ENCODE data around the gene NUTM1. TPM values are rescaled to one million over a fixed set of nuclear protein-coding genes. Genes with fewer than 3 reads are reported as not detected.
"Not testable (repeated sequence)": the region's sequence is repeated elsewhere in the genome, so short reads cannot be mapped to it uniquely, and the experiment has no call there.

NUTM1 gene
- total RNA-seq, 2 experiments from 2014 or later: not detected

DNA sequence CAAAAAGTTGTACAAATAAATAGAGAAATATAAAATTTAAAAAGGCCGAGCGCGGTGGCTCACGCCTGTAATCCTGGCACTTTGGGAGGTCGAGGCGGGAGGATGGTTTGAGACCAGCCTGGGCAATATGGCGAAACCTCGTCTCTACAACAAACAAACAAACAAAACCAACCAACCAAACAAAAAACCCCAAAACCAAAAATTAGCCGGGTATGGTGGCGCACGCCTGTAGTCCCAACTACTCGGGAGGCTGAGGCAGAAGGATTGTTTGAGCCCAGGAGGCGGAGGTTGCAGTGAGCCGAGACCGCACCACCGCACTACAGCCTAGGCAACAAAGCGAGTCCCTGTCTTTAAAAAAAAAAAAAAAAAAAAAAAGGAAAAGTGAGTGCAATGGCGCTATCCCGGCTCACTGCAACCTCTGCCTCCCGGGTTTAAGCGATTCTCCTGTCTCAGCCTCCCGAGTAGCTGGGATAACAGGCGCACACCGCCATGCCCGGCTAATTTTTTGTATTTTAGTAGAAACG is 840 bp upstream of the NUTM1 start:
- not testable (repeated sequence) for H3K4me3 Mint-ChIP-seq; ATAC-seq (ENCODE audit: low read depth); H3K9me3 Mint-ChIP-seq; H3K27me3 Mint-ChIP-seq
- peak; percentile 51 for DNase-seq
- peaks cover 21% of the 10 kb centered on the region for H3K36me3 Mint-ChIP-seq
- POLR2A ChIA-PET: interaction anchor here (0.5 to 1.9 kb wide), 7 partner anchors 13 to 243 kb away, joined by 3 to 33 read pairs (median 6); partner anchors contain the start of genes KATNBL1 and LPCAT4
- peak overlapping the region; percentile 87 for H3K27ac Mint-ChIP-seq
- peaks cover 14% of the 10 kb centered on the region for H3K4me1 Mint-ChIP-seq

DNA sequence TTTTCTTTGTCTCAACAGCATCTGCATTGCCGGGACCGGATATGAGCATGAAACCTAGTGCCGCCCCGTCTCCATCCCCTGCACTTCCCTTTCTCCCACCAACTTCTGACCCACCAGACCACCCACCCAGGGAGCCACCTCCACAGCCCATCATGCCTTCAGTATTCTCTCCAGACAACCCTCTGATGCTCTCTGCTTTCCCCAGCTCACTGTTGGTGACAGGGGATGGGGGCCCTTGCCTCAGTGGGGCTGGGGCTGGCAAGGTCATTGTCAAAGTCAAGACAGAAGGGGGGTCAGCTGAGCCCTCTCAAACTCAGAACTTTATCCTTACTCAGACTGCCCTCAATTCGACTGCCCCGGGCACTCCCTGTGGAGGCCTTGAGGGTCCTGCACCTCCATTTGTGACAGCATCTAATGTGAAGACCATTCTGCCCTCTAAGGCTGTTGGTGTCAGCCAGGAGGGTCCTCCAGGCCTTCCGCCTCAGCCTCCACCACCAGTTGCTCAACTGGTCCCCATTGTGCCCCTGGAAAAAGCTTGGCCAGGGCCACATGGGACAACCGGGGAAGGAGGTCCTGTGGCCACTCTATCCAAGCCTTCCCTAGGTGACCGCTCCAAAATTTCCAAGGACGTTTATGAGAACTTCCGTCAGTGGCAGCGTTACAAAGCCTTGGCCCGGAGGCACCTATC is 5.0 kb downstream of the NUTM1 start:
- Mint-ChIP-seq H3K4me3 (no peak overlapping the region), H3K27me3 (no peaks in the 10 kb centered on the region), H3K36me3 (peaks cover 4% of the 10 kb centered on the region), H3K27ac (peak overlapping the region; percentile 4), H3K9me3 (no peaks in the 10 kb centered on the region), H3K4me1 (peaks cover 2% of the 10 kb centered on the region)
- DNase-seq: no peak
- ATAC-seq (ENCODE audit: low read depth): no peak
- POLR2A ChIA-PET: no interaction called here

DNA sequence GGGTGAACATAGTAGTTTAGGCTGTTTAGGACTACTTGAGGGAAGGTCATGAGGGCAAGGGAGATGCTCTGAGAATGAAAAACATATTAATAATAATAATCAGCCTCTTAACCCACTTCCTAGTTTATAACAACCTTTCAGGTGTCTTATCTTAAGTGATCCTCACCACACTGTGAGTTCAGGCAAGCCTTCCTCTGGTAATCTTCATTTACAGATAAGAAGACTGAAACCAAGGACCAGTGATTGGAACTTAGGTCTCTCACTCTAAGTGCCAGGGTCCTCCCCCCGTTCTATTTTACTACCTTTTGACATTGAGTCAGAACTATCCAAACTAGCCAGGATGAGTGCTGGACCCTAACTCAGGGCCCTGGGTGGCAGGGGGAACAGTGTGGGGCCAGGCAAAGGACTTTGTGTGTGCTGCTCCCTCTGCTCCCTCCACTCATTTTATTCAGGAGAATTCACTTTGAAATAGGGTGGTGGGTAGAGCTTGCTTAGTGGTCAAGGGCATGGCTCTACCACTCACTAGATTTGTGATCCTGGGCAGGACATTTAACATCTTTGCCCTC is 5.7 kb downstream of the NUTM1 start:
- POLR2A ChIA-PET: no interaction called here
- no peaks in the 10 kb centered on the region for H3K9me3 Mint-ChIP-seq
- H3K4me3 Mint-ChIP-seq: no peak overlapping the region
- no peaks in the 10 kb centered on the region for H3K27me3 Mint-ChIP-seq
- ATAC-seq (ENCODE audit: low read depth) (no peak), DNase-seq (no peak)
- no peak overlapping the region for H3K27ac Mint-ChIP-seq
- peaks cover 2% of the 10 kb centered on the region for H3K4me1 Mint-ChIP-seq
- peaks cover 4% of the 10 kb centered on the region for H3K36me3 Mint-ChIP-seq

DNA sequence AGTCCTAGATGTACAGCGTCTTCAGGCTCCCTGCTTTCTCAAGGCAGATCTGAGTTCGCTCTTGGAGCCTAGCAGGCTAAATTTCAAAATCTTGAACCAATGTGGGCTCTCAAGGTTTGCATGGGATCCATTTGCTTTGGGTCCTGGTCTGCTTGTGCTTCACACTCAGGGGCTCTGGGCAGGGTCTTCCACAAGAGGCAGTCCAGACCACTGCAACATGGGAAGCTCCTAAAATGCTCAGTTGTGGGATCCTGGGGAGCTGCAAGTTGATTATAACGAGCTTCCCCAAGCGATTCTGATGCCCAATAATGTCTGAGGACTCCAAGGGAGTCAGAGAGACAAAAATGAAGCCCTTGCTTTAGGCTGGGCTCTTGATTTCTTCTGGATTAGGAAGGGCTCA is 6.7 kb downstream of the NUTM1 start:
- no peak for DNase-seq
- POLR2A ChIA-PET: no interaction called here
- no peak for ATAC-seq (ENCODE audit: low read depth)
- Mint-ChIP-seq H3K27ac (no peak overlapping the region), H3K4me1 (peaks cover 2% of the 10 kb centered on the region), H3K9me3 (no peaks in the 10 kb centered on the region), H3K4me3 (no peak overlapping the region), H3K27me3 (no peaks in the 10 kb centered on the region), H3K36me3 (peaks cover 4% of the 10 kb centered on the region)

DNA sequence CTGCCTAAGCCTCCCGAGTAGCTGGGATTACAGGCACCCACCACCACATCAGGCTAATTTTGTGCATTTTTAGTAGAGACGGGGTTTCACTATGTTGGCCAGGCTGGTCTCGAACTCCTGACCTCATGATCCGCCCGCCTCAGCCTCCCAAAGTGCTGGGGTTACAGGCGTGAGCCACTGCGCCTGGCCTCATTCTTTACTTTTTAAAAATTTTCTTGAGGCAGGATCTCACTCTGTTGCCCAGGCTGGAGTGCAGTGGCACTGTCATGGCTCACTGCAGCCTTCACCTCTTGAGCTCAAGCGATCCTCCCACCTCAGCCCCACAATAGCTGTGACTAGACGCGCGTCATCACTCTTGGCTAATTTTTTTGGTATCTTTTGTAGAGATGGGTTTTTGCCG is 9.9 kb downstream of the NUTM1 start:
- ATAC-seq (ENCODE audit: low read depth); H3K27me3 Mint-ChIP-seq: not testable (repeated sequence)

DNA sequence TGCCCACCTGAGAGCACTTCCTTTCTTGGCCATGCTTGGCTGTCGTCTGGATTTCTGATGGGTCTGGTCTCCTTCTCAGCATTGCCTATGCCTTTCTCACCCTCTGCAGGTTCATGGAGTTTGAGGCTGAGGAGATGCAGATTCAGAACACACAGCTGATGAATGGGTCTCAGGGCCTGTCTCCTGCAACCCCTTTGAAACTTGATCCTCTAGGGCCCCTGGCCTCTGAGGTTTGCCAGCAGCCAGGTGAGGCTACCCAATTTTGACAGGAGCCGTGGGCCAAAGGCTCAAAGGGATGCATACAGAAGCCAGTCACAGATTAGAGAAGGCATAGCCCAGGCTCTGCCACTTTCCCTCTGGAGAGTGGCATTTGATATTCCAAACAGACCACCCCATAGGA is 10.5 kb downstream of the NUTM1 start:
- peaks cover 2% of the 10 kb centered on the region for H3K4me1 Mint-ChIP-seq
- H3K9me3 Mint-ChIP-seq: no peaks in the 10 kb centered on the region
- DNase-seq (no peak), ATAC-seq (ENCODE audit: low read depth) (no peak)
- POLR2A ChIA-PET: interaction anchor here (1.4 kb wide), 1 partner anchor 13 kb away, joined by 3 read pairs; no protein-coding TSS in a partner anchor
- no peak overlapping the region for H3K4me3 Mint-ChIP-seq
- H3K27me3 Mint-ChIP-seq: no peaks in the 10 kb centered on the region
- H3K36me3 Mint-ChIP-seq: peaks cover 8% of the 10 kb centered on the region
- no peak overlapping the region for H3K27ac Mint-ChIP-seq

More for the DNA sequence above, 9.9 kb downstream of the NUTM1 start:
- H3K36me3 Mint-ChIP-seq, H3K9me3 Mint-ChIP-seq, H3K27ac Mint-ChIP-seq, H3K4me3 Mint-ChIP-seq, DNase-seq, H3K4me1 Mint-ChIP-seq: not testable (repeated sequence)
- POLR2A ChIA-PET: interaction anchor here (1.4 kb wide), 1 partner anchor 13 kb away, joined by 3 read pairs; no protein-coding TSS in a partner anchor

DNA sequence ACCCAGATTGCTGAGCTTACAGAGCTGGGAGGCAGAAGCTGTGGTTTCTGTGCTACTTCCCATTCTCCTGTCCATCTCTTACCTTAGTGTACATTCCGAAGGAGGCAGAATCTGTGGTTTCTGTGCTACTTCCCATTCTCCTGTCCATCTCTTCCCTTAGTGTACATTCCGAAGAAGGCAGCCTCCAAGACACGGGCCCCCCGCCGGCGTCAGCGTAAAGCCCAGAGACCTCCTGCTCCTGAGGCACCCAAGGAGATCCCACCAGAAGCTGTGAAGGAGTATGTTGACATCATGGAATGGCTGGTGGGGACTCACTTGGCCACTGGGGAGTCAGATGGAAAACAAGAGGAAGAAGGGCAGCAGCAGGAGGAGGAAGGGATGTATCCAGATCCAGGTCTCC is 11.2 kb downstream of the NUTM1 start:
- no peak overlapping the region for H3K4me3 Mint-ChIP-seq

DNA sequence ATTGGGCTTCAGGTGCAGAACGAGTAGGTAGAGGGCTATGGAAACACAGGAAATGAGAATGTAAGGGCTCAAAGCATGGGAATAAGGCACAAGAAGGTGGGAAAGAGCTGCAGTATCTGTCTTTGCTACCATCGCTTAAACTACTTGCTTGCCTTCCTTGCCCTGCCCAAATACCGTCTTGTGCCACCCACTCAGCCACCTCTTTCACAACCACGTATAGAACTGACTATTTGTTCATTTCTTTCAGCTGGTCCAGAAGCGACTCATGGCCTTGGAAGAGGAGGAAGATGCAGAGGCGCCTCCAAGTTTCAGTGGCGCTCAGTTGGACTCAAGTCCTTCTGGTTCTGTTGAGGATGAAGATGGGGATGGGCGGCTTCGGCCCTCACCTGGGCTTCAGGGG is 12.1 kb downstream of the NUTM1 start:
- Mint-ChIP-seq H3K36me3 (peaks cover 11% of the 10 kb centered on the region), H3K4me3 (no peak overlapping the region), H3K4me1 (peaks cover 2% of the 10 kb centered on the region), H3K27me3 (no peaks in the 10 kb centered on the region), H3K9me3 (no peaks in the 10 kb centered on the region), H3K27ac (peak overlapping the region; percentile 13)
- ATAC-seq (ENCODE audit: low read depth) (no peak), DNase-seq (no peak)
- POLR2A ChIA-PET: no interaction called here

More for the DNA sequence above, 11.2 kb downstream of the NUTM1 start:
- peaks cover 8% of the 10 kb centered on the region for H3K36me3 Mint-ChIP-seq
- ATAC-seq (ENCODE audit: low read depth) (no peak), DNase-seq (no peak)
- H3K9me3 Mint-ChIP-seq: no peaks in the 10 kb centered on the region
- no peaks in the 10 kb centered on the region for H3K27me3 Mint-ChIP-seq
- peaks cover 2% of the 10 kb centered on the region for H3K4me1 Mint-ChIP-seq
- no peak overlapping the region for H3K27ac Mint-ChIP-seq
- POLR2A ChIA-PET: interaction anchor here (0.9 kb wide), 1 partner anchor 12 kb away, joined by 3 read pairs; the partner anchor contains the start of gene LPCAT4

DNA sequence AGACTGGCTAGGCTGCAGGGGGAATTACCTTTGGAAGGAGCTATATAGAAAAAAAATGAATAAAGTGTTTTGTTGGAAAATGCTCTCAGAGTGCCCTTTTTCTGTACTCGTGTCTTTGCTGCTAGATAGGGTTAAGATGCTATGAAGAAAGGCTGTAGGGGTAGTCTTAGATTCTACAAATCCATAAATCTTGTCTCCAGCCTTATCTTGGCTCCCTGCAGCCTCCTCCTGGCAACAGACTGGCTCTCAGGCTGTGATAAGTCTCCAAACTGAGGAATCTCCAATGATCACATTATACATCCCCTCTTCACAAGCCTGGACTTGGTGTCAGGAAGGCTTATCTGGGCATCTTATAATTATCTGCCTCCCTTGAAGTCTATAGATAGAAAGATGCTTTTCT is 14.5 kb downstream of the NUTM1 start:
- Mint-ChIP-seq H3K27me3 (no peaks in the 10 kb centered on the region), H3K4me3 (no peak overlapping the region), H3K9me3 (no peaks in the 10 kb centered on the region), H3K4me1 (peaks cover 3% of the 10 kb centered on the region), H3K27ac (no peak overlapping the region), H3K36me3 (peaks cover 10% of the 10 kb centered on the region)
- POLR2A ChIA-PET: no interaction called here
- DNase-seq (no peak), ATAC-seq (ENCODE audit: low read depth) (no peak)

DNA sequence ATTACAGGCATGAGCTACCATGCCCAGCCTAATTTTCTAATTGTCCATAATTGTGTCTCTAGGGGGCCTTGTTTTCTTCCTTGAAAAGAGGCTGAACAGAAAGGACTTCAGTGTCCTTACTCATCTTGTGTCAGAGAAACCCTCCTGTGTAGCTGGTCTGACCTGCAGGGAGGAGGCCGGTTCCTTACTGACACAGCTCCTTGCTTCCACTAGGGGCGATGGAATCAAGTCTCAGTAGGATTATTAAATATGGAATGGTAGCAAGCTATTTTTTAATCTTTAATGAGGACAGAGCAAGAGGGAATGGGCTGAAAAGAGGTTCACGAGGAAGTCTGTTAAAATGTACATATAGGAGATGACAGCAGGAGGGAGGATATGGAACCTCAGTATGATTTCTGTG is 15.3 kb downstream of the NUTM1 start:
- Mint-ChIP-seq H3K4me1 (peaks cover 8% of the 10 kb centered on the region), H3K9me3 (no peaks in the 10 kb centered on the region), H3K4me3 (no peak overlapping the region), H3K36me3 (peaks cover 10% of the 10 kb centered on the region), H3K27ac (no peak overlapping the region), H3K27me3 (no peaks in the 10 kb centered on the region)
- POLR2A ChIA-PET: interaction anchor here (0.7 kb wide), 3 partner anchors 9 to 229 kb away, joined by 3 read pairs; no protein-coding TSS in a partner anchor
- ATAC-seq (ENCODE audit: low read depth) (no peak), DNase-seq (no peak)

DNA sequence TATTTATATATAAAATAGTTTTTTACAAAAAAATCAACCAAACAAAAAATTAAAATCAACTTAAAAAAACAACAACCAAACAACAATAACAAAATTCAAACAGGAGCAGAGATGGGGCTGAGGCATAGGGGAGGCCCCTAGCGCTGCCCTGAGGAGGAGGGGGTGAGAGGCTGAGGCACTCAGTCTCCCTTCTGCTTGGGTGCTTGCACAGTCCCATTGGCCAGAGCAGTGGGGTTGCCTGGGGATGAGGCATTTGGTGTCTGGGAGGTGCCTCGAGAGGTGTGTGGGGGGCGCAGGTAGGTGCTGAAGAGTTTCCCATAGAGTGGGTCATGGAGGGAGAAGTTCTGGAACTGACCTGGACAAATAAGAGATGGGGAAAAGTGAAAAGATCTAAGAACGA is 15.8 kb downstream of the NUTM1 start:
- Mint-ChIP-seq H3K4me1 (peaks cover 12% of the 10 kb centered on the region), H3K4me3 (no peak overlapping the region), H3K9me3 (no peaks in the 10 kb centered on the region), H3K27me3 (no peaks in the 10 kb centered on the region), H3K27ac (no peak overlapping the region), H3K36me3 (peaks cover 12% of the 10 kb centered on the region)
- POLR2A ChIA-PET: no interaction called here
- no peak for DNase-seq
- ATAC-seq (ENCODE audit: low read depth): no peak

DNA sequence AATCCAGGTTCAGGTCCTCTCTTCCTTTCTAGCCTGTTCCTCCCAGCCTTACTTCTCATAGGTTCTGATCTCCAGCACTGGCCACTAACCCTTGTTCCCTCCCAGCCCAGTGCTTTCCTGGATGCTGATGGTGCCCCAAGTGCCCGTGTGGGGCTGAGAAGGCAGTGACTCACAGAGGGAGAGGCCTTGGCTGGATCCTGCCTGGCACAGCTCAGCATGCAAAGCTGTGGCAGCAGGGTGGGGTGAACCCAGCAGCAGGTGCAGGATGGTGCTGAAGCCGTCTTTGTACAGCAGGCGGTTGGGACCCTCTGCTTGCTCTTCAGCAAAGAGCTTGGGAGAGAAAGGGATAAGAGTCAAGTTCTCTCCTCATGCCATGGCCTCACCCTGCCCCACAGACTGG is 16.3 kb downstream of the NUTM1 start:
- ATAC-seq (ENCODE audit: low read depth): no peak
- Mint-ChIP-seq H3K9me3 (no peaks in the 10 kb centered on the region), H3K27me3 (no peaks in the 10 kb centered on the region), H3K4me3 (no peak overlapping the region), H3K36me3 (peaks cover 12% of the 10 kb centered on the region), H3K4me1 (peaks cover 12% of the 10 kb centered on the region), H3K27ac (no peak overlapping the region)
- no peak for DNase-seq
- POLR2A ChIA-PET: no interaction called here

DNA sequence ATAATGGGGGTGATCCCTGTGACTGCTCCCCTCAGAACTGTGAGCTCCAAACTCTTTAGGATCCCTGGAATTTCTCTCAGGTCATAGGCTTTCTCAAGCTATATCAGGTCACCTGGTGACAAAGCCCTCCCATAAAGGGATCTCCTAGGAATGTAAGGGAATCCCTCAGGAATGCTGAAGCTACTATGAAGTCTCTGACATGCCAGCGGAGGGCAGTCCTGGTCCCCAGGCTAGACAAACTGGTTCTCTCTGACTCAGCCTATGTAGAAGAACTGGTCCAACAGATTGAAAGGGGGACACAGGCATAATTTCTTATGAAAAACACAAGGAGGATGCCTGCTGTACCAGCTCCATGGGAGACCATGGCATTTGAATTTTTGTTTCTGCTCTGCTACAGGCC is 17.2 kb downstream of the NUTM1 start:
- H3K27ac Mint-ChIP-seq: no peak overlapping the region
- no peak for ATAC-seq (ENCODE audit: low read depth)
- H3K36me3 Mint-ChIP-seq: peaks cover 15% of the 10 kb centered on the region
- H3K9me3 Mint-ChIP-seq: no peaks in the 10 kb centered on the region
- POLR2A ChIA-PET: interaction anchor here (0.6 to 1.2 kb wide), 2 partner anchors 17 to 148 kb away, joined by 3 to 4 read pairs; partner anchors contain the start of genes NOP10 and NUTM1
- no peak for DNase-seq
- no peak overlapping the region for H3K4me3 Mint-ChIP-seq
- H3K4me1 Mint-ChIP-seq: peaks cover 17% of the 10 kb centered on the region
- no peaks in the 10 kb centered on the region for H3K27me3 Mint-ChIP-seq

DNA sequence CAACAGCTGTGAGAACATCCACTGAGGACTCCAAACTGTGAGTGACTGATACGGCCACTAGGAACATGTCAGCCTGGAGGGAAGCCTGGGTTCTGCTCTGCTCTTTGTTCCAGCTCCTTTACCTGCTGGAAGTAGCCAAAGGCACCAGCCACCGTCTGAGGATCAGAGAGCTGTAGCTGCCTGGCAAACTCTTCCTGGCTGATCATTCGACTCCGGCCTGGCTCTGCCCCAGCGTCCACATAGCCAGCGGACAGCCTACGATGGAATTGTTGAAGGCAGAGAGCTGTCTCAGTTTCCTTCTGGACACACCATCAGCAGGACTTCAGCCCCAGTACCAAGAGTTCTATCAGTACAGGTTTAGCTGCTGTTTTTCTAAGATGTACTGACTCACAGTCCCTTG is 18.2 kb downstream of the NUTM1 start:
- POLR2A ChIA-PET: interaction anchor here (1.2 kb wide), 1 partner anchor 18 kb away, joined by 4 read pairs; the partner anchor contains the start of genes NOP10 and NUTM1
- peaks cover 15% of the 10 kb centered on the region for H3K36me3 Mint-ChIP-seq
- H3K27ac Mint-ChIP-seq: no peak overlapping the region
- H3K27me3 Mint-ChIP-seq: no peaks in the 10 kb centered on the region
- H3K4me3 Mint-ChIP-seq: no peak overlapping the region
- H3K9me3 Mint-ChIP-seq: no peaks in the 10 kb centered on the region
- ATAC-seq (ENCODE audit: low read depth): no peak
- peaks cover 24% of the 10 kb centered on the region for H3K4me1 Mint-ChIP-seq
- no peak for DNase-seq
